Activated B cell treated with CpG ODN at 0.5 μM for 24 hours (primary cell): ENCODE data around the gene NFIC. TPM values are rescaled to one million over a fixed set of nuclear protein-coding genes. Genes with fewer than 3 reads are reported as not detected.

ENCODE experiments used
- ATAC-seq: fragments of 200-7000 bp; cut with Tn5 transposase; one replicate; pipeline ENCODE4 v1.10.0; 2021; ENCODE audit warnings: low read depth, mild to moderate bottlenecking, moderate library complexity
- CTCF ChIA-PET: fragments of 350-600 bp; sonication (Branson Sonifier 250); formaldehyde crosslinking; loops from one replicate; lab custom pipeline; 2021; ENCODE audit warnings: antibody characterized with exemption; lab: Charles Lee
- POLR2A ChIA-PET: fragments of 350-600 bp; sonication (Branson Sonifier 250); formaldehyde crosslinking; loops from one replicate; lab custom pipeline; 2021; ENCODE audit warnings: antibody characterized with exemption; lab: Charles Lee
- DNase-seq: peaks from one replicate; pipeline ENCODE4 v3.0.0; 2022
- H3K27ac Mint-ChIP-seq: one replicate; pipeline ENCODE4 v1.8.0; 2020; ENCODE audit warnings: mixed read lengths
- H3K27me3 Mint-ChIP-seq: one replicate; pipeline ENCODE4 v1.8.0; 2021; ENCODE audit warnings: mixed read lengths
- H3K36me3 Mint-ChIP-seq: one replicate; pipeline ENCODE4 v1.8.0; 2021; ENCODE audit warnings: low read depth, mixed read lengths
- H3K4me1 Mint-ChIP-seq: one replicate; pipeline ENCODE4 v1.8.0; 2021; ENCODE audit warnings: mixed read lengths
- H3K4me3 Mint-ChIP-seq: one replicate; pipeline ENCODE4 v1.8.0; 2020; ENCODE audit warnings: mild to moderate bottlenecking, mixed read lengths
- H3K9me3 Mint-ChIP-seq: one replicate; pipeline ENCODE4 v1.8.0; 2020; ENCODE audit warnings: mixed read lengths
- intact Hi-C: fragments of 100-400 bp; cut with micrococcal nuclease; formaldehyde crosslinking; loops from one replicate; pipeline ENCODE4 v1.15.1; 2024
- total RNA-seq: library from RNA; stranded (reverse); gene quantifications from 2 replicates; pipeline ENCODE4 v1.2.3, GENCODE V29; 2022
- TF ChIP-seq, protein P1 (sequence below): fragments of 200-600 bp; IDR thresholded peaks from one replicate; pipeline ENCODE4 v1.8.0; 2022; ENCODE audit warnings: antibody characterized with exemption, mild to moderate bottlenecking

Gene NFIC
- total RNA-seq, 1 donor from 2014 or later: 18.8 TPM

DNA sequence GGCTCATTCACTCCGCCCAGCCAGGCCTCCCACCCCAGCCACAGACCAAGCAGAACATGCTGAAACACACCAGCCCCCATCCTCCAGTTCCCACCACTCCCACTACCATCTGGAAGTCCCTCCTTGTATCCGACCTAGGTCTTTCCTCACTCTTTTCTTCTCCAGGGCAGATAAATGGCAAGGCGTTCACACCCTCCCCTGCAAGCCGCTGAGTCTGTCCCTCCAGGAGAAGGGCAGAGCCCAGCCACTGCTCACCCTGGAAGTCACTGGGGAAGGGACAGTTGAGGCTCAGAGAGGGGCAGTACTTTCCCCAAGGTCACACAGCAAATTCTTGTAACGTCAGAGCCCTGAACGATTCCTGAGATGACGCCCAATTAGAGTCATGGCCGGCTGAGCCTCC lies 45.5 kb upstream of the NFIC start:
- CTCF ChIA-PET: no interaction called here
- intact Hi-C loops: no loop called here
- TF ChIP-seq, protein P1, sequence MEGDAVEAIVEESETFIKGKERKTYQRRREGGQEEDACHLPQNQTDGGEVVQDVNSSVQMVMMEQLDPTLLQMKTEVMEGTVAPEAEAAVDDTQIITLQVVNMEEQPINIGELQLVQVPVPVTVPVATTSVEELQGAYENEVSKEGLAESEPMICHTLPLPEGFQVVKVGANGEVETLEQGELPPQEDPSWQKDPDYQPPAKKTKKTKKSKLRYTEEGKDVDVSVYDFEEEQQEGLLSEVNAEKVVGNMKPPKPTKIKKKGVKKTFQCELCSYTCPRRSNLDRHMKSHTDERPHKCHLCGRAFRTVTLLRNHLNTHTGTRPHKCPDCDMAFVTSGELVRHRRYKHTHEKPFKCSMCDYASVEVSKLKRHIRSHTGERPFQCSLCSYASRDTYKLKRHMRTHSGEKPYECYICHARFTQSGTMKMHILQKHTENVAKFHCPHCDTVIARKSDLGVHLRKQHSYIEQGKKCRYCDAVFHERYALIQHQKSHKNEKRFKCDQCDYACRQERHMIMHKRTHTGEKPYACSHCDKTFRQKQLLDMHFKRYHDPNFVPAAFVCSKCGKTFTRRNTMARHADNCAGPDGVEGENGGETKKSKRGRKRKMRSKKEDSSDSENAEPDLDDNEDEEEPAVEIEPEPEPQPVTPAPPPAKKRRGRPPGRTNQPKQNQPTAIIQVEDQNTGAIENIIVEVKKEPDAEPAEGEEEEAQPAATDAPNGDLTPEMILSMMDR: no peak
- Mint-ChIP-seq H3K9me3 (no peaks in the 10 kb centered on the region), H3K4me1 (no peaks in the 10 kb centered on the region), H3K4me3 (no peak overlapping the region), H3K36me3 (no peaks in the 10 kb centered on the region), H3K27me3 (peaks cover 20% of the 10 kb centered on the region), H3K27ac (no peak overlapping the region)
- DNase-seq (no peak), ATAC-seq (no peak)
- POLR2A ChIA-PET: no interaction called here

DNA sequence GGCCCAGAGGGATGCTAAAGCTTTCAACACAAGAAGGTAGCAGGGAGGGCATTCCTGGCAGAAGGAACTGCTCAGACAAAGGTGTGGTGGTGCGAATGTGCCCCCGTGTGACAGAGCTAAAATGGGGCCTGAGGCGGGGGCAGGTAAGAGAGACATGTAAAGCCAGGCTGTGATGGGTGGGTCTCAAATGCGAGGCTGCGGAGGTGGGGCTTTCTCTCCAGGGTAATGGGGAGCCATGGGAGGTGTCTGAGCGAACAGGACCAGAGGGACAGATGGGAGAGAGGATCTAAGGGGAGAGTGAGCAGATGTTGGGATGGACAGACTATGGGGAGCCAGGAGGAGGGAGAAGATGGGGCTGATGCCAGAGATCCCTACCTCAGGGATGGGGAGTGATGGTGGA lies 44.7 kb upstream of the NFIC start:
- H3K36me3 Mint-ChIP-seq: no peaks in the 10 kb centered on the region
- DNase-seq (no peak), ATAC-seq (no peak)
- H3K4me3 Mint-ChIP-seq: no peak overlapping the region
- no peaks in the 10 kb centered on the region for H3K9me3 Mint-ChIP-seq
- H3K4me1 Mint-ChIP-seq: no peaks in the 10 kb centered on the region
- intact Hi-C loops: no loop called here
- H3K27ac Mint-ChIP-seq: no peak overlapping the region
- ChIA-PET POLR2A (no interaction called here), CTCF (no interaction called here)
- TF ChIP-seq, protein P1: no peak
- peaks cover 15% of the 10 kb centered on the region for H3K27me3 Mint-ChIP-seq

DNA sequence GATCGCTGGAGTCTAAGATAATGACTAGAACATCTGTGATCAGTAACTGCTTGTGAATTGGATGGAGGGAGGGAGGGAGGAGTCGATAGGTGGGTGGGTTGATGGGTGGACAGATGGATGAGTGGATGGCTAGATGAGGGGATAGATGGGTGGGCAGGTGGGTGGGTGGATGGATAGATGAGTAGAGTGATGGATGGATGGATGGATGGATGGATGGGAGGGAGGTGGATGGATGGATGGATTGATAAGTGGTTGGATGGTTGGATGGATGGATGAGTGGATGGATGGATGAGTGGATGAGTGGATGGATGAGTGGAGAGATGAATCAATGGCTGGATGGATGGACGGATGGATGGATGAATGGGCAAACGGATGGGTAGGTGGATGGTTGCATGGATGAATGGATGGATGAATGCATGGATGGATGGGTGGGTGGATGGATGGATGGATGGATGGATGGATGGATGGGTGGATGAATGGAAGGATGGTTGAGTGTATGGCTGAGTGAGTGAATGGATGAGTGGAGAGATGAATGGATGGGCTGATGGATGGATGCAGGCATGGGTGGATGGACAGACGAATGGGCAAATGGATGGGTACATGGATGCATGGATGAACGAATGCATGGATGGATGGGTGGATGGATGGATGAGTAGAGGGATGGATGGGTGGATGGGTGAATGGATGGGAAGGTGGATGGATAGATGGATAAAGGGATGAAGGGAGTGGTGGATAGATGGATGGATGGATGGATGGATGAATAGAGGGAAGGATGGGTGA lies 44.0 kb upstream of the NFIC start:
- H3K36me3 Mint-ChIP-seq: no peaks in the 10 kb centered on the region
- ATAC-seq (no peak), DNase-seq (no peak)
- TF ChIP-seq, protein P1: no peak
- H3K9me3 Mint-ChIP-seq: no peaks in the 10 kb centered on the region
- intact Hi-C loops: no loop called here
- H3K27me3 Mint-ChIP-seq: peaks cover 17% of the 10 kb centered on the region
- CTCF ChIA-PET: no interaction called here
- no peaks in the 10 kb centered on the region for H3K4me1 Mint-ChIP-seq
- H3K4me3 Mint-ChIP-seq: no peak overlapping the region
- no peak overlapping the region for H3K27ac Mint-ChIP-seq
- POLR2A ChIA-PET: no interaction called here

DNA sequence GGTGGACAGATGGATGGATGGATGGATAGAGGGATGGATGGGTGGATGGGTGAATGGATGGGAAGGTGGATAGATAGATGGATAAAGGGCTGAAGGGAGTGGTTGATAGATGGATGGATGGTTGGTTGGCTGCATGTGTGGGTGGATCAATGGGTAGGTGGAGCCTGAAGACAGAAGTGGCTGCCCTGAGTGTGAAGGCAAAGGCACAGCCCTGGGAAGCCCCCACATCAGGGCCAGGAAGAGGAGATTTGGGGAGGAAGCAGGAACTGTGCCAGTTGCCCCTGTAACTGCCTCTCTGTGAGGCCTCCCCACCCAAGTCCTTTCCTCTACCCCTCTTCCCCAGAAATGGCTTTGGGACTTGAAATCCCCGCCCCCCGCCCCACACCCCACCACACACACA lies 43.4 kb upstream of the NFIC start:
- H3K4me3 Mint-ChIP-seq: no peak overlapping the region
- no peaks in the 10 kb centered on the region for H3K9me3 Mint-ChIP-seq
- no peak for ATAC-seq
- H3K36me3 Mint-ChIP-seq: no peaks in the 10 kb centered on the region
- DNase-seq: no peak
- H3K4me1 Mint-ChIP-seq: no peaks in the 10 kb centered on the region
- ChIA-PET CTCF (no interaction called here), POLR2A (no interaction called here)
- no peak overlapping the region for H3K27ac Mint-ChIP-seq
- peaks cover 17% of the 10 kb centered on the region for H3K27me3 Mint-ChIP-seq
- intact Hi-C loops: no loop called here
- TF ChIP-seq, protein P1: no peak

DNA sequence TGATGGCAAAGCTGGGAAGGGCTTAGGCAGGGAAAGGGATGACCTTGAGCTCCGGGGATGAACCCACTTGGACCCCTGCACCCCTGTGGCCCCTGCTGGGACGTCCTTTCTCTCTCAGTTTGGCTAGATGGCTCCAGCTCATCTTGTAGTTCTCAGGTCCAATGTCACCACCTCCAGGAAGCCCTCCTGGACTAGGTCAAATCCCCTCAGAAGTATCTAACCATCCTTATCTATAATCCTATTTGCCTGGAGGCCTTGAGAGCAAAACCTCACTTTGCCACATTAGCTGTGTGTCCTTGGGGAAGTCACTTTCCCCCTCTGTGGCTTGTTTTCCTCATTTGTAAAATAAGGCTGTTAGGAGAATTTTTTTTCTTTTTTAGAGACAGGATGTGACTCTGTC lies 42.7 kb upstream of the NFIC start:
- Mint-ChIP-seq H3K4me1 (no peaks in the 10 kb centered on the region), H3K4me3 (no peak overlapping the region)
- ATAC-seq: no peak

More for the DNA sequence above, 42.7 kb upstream of the NFIC start:
- ChIA-PET POLR2A (no interaction called here), CTCF (interaction anchor here (0.9 to 1.2 kb wide), 2 partner anchors 106 to 115 kb away, joined by 3 read pairs; no protein-coding TSS in a partner anchor)
- Mint-ChIP-seq H3K9me3 (no peaks in the 10 kb centered on the region), H3K36me3 (no peaks in the 10 kb centered on the region), H3K27me3 (peaks cover 17% of the 10 kb centered on the region), H3K27ac (no peak overlapping the region)
- DNase-seq: no peak
- TF ChIP-seq, protein P1: no peak
- intact Hi-C loops: no loop called here
